GM12892 (cell line): ENCODE measurements around the gene KIF6.

Source experiments
- POLR2A ChIP-seq: IDR thresholded peaks from 2 replicates; pipeline ENCODE4 v1.6.1; 2011; ENCODE audit warnings: low read depth, low read length, control low read depth
- POLR2AphosphoS5 ChIP-seq: IDR thresholded peaks from 2 replicates; pipeline ENCODE4 v1.6.1; 2011; ENCODE audit warnings: low read depth, low read length, control low read depth
- TAF1 ChIP-seq: IDR thresholded peaks from 2 replicates; pipeline ENCODE4 v1.6.1; 2011; ENCODE audit warnings: low read depth, mild to moderate bottlenecking, control low read depth, low read length, borderline replicate concordance

GRCh38 chr6:39553029-39553428 lies 172.2 kb downstream of the KIF6 start:
- TF ChIP-seq POLR2AphosphoS5 (no peak), POLR2A (no peak), TAF1 (no peak)
